ENCODE data around the gene PERCC1.

DNA sequence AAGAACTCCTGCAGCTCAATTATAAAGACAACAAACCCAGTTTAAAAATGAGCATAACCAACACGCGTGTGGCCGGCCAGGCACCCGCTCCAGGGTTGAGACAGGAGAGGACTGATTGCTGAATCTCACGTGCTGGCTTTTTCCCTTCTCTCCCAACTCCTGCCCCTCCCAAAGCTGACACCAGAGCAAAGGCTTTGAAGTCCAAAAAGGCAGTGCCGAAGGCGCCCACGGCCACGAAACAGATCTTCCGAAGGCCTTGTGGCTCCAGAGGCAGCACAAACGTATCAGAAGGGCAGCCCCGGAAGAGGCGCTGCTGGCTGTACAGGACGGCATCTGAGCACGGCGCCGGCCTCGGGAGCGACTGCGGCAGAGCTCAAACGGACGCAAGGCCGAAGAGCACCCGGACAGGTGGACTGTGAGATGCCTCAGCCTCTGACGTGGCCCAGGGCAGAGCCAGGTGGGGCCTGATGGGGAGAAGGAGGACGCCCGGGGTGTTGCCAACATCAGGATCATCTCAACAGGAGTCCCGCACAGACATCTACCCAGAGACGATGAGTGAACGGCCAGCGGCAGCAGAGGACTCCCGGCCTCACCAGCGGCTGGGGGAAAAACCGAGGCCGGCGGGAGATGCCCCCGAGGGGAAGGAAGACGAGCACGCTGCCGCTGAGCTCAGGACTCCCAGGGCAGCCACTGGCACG lies 33.5 kb downstream of the PERCC1 start:
- no peak for TF ChIP-seq POLR2A (IDR thresholded peaks at IDR 0.05)
- TF ChIP-seq, protein P1, sequence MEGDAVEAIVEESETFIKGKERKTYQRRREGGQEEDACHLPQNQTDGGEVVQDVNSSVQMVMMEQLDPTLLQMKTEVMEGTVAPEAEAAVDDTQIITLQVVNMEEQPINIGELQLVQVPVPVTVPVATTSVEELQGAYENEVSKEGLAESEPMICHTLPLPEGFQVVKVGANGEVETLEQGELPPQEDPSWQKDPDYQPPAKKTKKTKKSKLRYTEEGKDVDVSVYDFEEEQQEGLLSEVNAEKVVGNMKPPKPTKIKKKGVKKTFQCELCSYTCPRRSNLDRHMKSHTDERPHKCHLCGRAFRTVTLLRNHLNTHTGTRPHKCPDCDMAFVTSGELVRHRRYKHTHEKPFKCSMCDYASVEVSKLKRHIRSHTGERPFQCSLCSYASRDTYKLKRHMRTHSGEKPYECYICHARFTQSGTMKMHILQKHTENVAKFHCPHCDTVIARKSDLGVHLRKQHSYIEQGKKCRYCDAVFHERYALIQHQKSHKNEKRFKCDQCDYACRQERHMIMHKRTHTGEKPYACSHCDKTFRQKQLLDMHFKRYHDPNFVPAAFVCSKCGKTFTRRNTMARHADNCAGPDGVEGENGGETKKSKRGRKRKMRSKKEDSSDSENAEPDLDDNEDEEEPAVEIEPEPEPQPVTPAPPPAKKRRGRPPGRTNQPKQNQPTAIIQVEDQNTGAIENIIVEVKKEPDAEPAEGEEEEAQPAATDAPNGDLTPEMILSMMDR (IDR thresholded peaks at IDR 0.05): no peak

All from testis (tissue), 2 donors.